HFFc6 (cell line): ENCODE results near the gene SLC11A2. TPM values are rescaled to one million over a fixed set of nuclear protein-coding genes. Genes with fewer than 3 reads are reported as not detected.

Source experiments
- DNase-seq: peaks from one replicate; pipeline ENCODE4 v3.0.0-alpha.2; 2018
- H3K27ac Mint-ChIP-seq: 2 replicates; pipeline ENCODE4 v1.8.0; 2020; ENCODE audit warnings: mild to moderate bottlenecking, mixed read lengths
- H3K27me3 Mint-ChIP-seq: 2 replicates; pipeline ENCODE4 v1.8.0; 2021; ENCODE audit warnings: mild to moderate bottlenecking, moderate library complexity, mixed read lengths; ENCODE audit not compliant: insufficient read depth
- H3K36me3 Mint-ChIP-seq: 2 replicates; pipeline ENCODE4 v1.8.0; 2021; ENCODE audit warnings: low read depth, mixed read lengths
- H3K4me1 Mint-ChIP-seq: 2 replicates; pipeline ENCODE4 v1.8.0; 2020; ENCODE audit warnings: low read depth, mixed read lengths
- H3K4me3 Mint-ChIP-seq: 2 replicates; pipeline ENCODE4 v1.8.0; 2020; ENCODE audit warnings: mild to moderate bottlenecking, moderate library complexity, mixed read lengths
- H3K9me3 Mint-ChIP-seq: 2 replicates; pipeline ENCODE4 v1.8.0; 2020; ENCODE audit warnings: mild to moderate bottlenecking, mixed read lengths
- total RNA-seq, 6 experiments: library from RNA; stranded (reverse); fragmentation: NEBNext Ultra II Directional; extraction: Animal tissue kit (Norgen Biotek cat#: 25700); gene quantifications; 2 replicates in 1 of 6; 3 replicates in 5 of 6; pipeline ENCODE4 v1.2.3, GENCODE V29; 2021
- TF ChIP-seq, protein P1 (sequence below): fragments of 200-600 bp; sonication (generic); IDR thresholded peaks from 2 replicates; pipeline ENCODE4 v1.5.0; 2021; ENCODE audit warnings: antibody characterized with exemption, mild to moderate bottlenecking

SLC11A2 gene
- total RNA-seq, 6 experiments from 2014 or later = 32.0 to 37.4 (median 34.0) TPM

DNA sequence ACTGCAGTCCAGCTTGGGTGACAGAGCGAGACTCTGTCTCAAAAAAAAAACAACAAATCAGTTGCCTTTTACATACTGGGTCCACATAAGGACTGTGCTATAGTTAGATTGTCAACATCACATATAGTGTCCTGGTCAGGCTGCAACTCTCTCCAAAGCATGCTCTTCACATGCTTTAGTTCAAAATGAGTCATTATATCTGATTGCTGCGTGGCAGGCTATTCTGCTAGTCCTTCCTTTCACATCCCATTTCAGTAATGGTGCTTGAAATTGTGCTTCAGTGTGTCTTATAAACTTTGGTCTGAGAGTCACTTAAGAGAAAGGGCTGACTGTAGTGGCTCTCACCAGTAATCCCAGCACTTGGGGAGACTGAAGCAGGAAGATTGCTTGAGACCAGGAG, 28.9 kb upstream of the SLC11A2 start:
- peaks cover 22% of the 10 kb centered on the region for H3K36me3 Mint-ChIP-seq
- DNase-seq = no peak
- TF ChIP-seq, protein P1, sequence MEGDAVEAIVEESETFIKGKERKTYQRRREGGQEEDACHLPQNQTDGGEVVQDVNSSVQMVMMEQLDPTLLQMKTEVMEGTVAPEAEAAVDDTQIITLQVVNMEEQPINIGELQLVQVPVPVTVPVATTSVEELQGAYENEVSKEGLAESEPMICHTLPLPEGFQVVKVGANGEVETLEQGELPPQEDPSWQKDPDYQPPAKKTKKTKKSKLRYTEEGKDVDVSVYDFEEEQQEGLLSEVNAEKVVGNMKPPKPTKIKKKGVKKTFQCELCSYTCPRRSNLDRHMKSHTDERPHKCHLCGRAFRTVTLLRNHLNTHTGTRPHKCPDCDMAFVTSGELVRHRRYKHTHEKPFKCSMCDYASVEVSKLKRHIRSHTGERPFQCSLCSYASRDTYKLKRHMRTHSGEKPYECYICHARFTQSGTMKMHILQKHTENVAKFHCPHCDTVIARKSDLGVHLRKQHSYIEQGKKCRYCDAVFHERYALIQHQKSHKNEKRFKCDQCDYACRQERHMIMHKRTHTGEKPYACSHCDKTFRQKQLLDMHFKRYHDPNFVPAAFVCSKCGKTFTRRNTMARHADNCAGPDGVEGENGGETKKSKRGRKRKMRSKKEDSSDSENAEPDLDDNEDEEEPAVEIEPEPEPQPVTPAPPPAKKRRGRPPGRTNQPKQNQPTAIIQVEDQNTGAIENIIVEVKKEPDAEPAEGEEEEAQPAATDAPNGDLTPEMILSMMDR = no peak
- no peak overlapping the region for H3K27ac Mint-ChIP-seq
- peaks cover 16% of the 10 kb centered on the region for H3K4me1 Mint-ChIP-seq
- no peaks in the 10 kb centered on the region for H3K27me3 Mint-ChIP-seq
- H3K4me3 Mint-ChIP-seq = no peak overlapping the region
- no peaks in the 10 kb centered on the region for H3K9me3 Mint-ChIP-seq

DNA sequence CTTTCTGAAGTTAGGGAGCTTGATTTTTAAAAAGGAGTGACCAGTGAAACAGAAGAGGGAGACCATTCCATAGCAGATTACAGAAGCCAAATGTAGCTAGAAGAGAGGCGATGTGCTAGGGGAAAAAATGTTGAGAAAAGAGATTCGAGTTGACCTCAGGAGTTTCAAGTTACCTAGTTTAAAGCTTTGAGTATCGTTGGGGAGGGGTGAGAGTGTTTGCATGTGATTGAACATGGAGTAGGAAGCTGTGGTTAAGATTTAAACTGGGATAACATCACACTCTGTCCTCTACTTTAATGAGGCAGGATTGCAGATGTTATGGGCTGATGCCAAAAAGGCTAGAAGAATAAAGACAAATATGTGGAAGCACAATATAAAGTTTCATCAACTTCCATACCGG, 25.6 kb upstream of the SLC11A2 start:
- Mint-ChIP-seq H3K9me3 (no peaks in the 10 kb centered on the region), H3K4me1 (peaks cover 41% of the 10 kb centered on the region), H3K27me3 (no peaks in the 10 kb centered on the region; the same call in 1 of the 2 replicates), H3K27ac (no peak overlapping the region), H3K4me3 (no peak overlapping the region), H3K36me3 (peaks cover 13% of the 10 kb centered on the region)
- no peak for DNase-seq
- TF ChIP-seq, protein P1 = no peak

DNA sequence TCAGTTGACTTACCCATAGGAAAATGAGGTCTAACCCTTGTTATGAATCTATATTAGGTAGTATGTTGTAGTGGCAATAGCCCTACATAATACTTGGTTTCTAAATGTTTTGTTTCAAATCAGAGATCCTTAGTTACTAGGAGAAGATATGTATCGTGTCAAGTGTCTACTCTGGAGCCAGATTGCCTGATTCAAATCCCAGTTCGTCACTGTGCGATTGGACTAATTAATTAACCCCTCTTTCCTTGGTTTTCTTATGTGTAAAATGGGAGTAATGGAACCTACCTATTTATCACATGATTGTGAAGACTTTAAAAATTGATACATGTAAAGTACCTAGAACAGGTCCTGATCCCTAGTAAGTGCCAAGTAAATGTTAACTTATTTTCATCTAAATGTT, 23.3 kb upstream of the SLC11A2 start:
- no peaks in the 10 kb centered on the region for H3K9me3 Mint-ChIP-seq
- peaks cover 6% of the 10 kb centered on the region for H3K36me3 Mint-ChIP-seq
- no peak overlapping the region for H3K27ac Mint-ChIP-seq

DNA sequence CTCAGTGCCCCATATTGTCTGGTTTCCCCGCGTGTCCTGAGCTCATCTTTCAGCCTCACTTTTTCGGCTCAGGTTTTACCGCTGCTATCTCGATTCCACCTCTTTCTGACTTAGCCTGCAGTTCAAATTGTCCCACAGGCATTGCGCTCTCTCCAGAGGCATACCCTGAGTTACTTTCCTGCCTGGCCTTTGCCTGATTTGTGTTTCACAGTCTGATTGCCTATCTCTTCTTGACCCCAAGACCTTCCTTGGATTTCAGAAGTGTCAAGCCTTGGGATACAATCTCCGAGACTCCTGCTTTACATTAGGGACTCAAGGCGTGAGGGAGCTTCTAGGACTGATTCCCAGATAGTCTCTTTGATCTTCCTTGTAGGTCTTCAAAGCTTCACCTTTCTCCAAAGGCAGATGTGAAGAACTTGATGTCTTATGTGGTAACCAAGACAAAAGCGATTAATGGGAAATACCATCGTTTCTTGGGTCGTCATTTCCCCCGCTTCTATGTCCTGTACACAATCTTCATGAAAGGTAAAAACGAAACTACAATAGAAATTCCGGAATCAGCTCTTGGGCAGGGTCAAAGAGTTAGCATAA, 22.6 kb upstream of the SLC11A2 start:
- H3K27me3 Mint-ChIP-seq = no peaks in the 10 kb centered on the region; the same call in 1 of the 2 replicates
- peak overlapping the region; percentile 96 for H3K4me3 Mint-ChIP-seq
- peaks cover 33% of the 10 kb centered on the region for H3K4me1 Mint-ChIP-seq
- peaks cover 6% of the 10 kb centered on the region for H3K36me3 Mint-ChIP-seq
- TF ChIP-seq, protein P1 = no peak
- DNase-seq = no peak
- H3K9me3 Mint-ChIP-seq = no peaks in the 10 kb centered on the region
- H3K27ac Mint-ChIP-seq = peak overlapping the region; percentile 89

More for the DNA sequence above, 23.3 kb upstream of the SLC11A2 start:
- H3K27me3 Mint-ChIP-seq = no peaks in the 10 kb centered on the region; the same call in 1 of the 2 replicates
- H3K4me3 Mint-ChIP-seq = peak overlapping the region; percentile 96
- DNase-seq = no peak
- TF ChIP-seq, protein P1 = no peak
- peaks cover 33% of the 10 kb centered on the region for H3K4me1 Mint-ChIP-seq

DNA sequence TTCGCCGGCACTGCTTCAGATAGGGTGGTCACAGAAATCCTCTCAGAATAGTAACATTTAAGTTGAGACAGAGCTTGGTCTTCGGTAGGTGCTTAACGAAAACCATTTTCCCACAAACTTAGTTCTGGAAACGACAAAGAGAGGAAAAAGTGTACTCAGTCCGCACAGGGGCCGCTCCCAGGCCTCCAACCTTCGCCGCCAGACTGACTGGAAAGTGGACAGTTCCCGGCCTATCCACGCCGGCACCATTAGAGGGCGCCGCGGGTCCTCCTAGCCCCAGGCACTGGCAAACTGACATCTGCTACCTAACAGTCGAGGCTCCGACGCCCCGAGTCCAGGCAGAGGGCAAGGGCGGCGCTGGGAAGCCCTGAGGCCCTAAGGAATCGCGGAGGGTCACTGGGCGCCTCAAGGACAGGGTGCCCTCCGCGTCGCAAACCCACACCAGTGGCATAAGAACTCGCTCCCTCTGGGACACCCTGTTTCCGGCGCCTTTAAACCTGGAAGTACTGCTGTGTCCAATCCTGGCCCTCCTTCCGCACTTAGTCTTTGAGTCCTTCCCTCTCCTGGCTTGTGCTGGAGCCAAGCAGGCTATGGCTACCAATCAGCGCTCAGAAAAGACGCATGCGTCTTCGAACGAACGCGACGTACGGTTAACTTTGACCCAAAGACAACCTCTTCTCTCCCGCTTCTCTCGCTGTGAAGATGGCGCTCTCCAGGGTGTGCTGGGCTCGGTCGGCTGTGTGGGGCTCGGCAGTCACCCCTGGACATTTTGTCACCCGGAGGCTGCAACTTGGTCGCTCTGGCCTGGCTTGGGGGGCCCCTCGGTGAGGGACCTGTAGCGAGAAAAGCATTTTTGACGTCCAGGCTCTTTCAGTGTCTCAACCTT, 21.7 kb upstream of the SLC11A2 start, which contains the start of gene LETMD1:
LETMD1 (plus strand) TSS at position 673 of the 886 bp plus-strand sequence; CDS start at position 703, 30 bp downstream.
- Mint-ChIP-seq H3K27ac (peak within 1 kb of the TSS; percentile 89), H3K4me1 (peaks cover 33% of the 10 kb centered on the region), H3K9me3 (no peaks in the 10 kb centered on the region), H3K27me3 (no peaks in the 10 kb centered on the region; the same call in 1 of the 2 replicates), H3K4me3 (peak within 1 kb of the TSS; percentile 96), H3K36me3 (peaks cover 6% of the 10 kb centered on the region)
- peak; percentile 98 for DNase-seq
- TF ChIP-seq, protein P1 = peak; percentile 87
